ENCODE data around the gene TRPM3. TPM values are rescaled to one million over a fixed set of nuclear protein-coding genes. Genes with fewer than 3 reads are reported as not detected.

Gene TRPM3
- total and polyA plus RNA-seq, 2 donors (not counting 1 experiment from before 2014, with no cell fraction given), result not detected

- H3K9ac ChIP-seq (ENCODE audit: low read length), result no peak overlapping the region
- H3K27ac ChIP-seq (ENCODE audit: low read length in 2 of 2), result no peak overlapping the region
- H3K4me3 ChIP-seq (ENCODE audit: control extremely low read depth in 1 of 5, extremely low read depth in 1 of 5, insufficient read depth in 1 of 5, low read depth in 2 of 5, low read length in 4 of 5), result no peak overlapping the region
- no peaks in the 10 kb centered on the region for H3K36me3 ChIP-seq (replicated peaks in 1 of 2; ENCODE audit: control extremely low read depth in 1 of 2, control insufficient read depth in 1 of 2, extremely low read depth in 1 of 2, insufficient read depth in 2 of 2, low read length in 1 of 2)
- no peaks in the 10 kb centered on the region for H4K20me1 ChIP-seq (ENCODE audit: control insufficient read depth, insufficient read depth, low read length, poor library complexity, severe bottlenecking)
- H2AFZ ChIP-seq (ENCODE audit: insufficient read depth, low read depth, low read length, poor library complexity, severe bottlenecking), result no peak overlapping the region
- H3K9me3 ChIP-seq (ENCODE audit: control extremely low read depth in 1 of 3, control insufficient read depth in 2 of 3, insufficient read depth in 1 of 3, low read length in 2 of 3), result no peaks in the 10 kb centered on the region
- intact Hi-C loops (cut with micrococcal nuclease), result no loop called here
- ATAC-seq (ENCODE audit: low read depth) (no peak), DNase-seq (no peak)
- TF ChIP-seq, protein P1, sequence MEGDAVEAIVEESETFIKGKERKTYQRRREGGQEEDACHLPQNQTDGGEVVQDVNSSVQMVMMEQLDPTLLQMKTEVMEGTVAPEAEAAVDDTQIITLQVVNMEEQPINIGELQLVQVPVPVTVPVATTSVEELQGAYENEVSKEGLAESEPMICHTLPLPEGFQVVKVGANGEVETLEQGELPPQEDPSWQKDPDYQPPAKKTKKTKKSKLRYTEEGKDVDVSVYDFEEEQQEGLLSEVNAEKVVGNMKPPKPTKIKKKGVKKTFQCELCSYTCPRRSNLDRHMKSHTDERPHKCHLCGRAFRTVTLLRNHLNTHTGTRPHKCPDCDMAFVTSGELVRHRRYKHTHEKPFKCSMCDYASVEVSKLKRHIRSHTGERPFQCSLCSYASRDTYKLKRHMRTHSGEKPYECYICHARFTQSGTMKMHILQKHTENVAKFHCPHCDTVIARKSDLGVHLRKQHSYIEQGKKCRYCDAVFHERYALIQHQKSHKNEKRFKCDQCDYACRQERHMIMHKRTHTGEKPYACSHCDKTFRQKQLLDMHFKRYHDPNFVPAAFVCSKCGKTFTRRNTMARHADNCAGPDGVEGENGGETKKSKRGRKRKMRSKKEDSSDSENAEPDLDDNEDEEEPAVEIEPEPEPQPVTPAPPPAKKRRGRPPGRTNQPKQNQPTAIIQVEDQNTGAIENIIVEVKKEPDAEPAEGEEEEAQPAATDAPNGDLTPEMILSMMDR (IDR thresholded peaks at IDR 0.05), result no peak
- TF ChIP-seq EZH2 (IDR thresholded peaks at IDR 0.05; ENCODE audit: borderline replicate concordance, insufficient read depth, low read depth, low read length, poor library complexity, severe bottlenecking), result no peak
- H3K4me3 Mint-ChIP-seq, result no peak overlapping the region
- ChIA-PET POLR2A (no interaction called here), CTCF (no interaction called here)
- H3K79me2 ChIP-seq (ENCODE audit: control insufficient read depth, insufficient read depth, low read length), result no peaks in the 10 kb centered on the region
- WGBS (ENCODE audit: insufficient coverage), result 58% methylated on average over 4 of the region's 8 CpGs
- no peaks in the 10 kb centered on the region for H3K4me1 ChIP-seq (ENCODE audit: control insufficient read depth in 2 of 2, insufficient read depth in 2 of 2, low read length in 2 of 2)
- H3K27me3 Mint-ChIP-seq, result no peaks in the 10 kb centered on the region
- no peaks in the 10 kb centered on the region for H3K9me3 Mint-ChIP-seq (ENCODE audit: insufficient read depth)
- no peak overlapping the region for H3K4me2 ChIP-seq (replicated peaks; ENCODE audit: low read depth, low read length, poor library complexity, severe bottlenecking)
- no peaks in the 10 kb centered on the region for H3K27me3 ChIP-seq (replicated peaks in 1 of 4; ENCODE audit: control extremely low read depth in 1 of 4, control insufficient read depth in 3 of 4, insufficient read depth in 4 of 4, low read length in 3 of 4)
- H3K27ac Mint-ChIP-seq, result no peak overlapping the region
- H3K4me1 Mint-ChIP-seq, result no peaks in the 10 kb centered on the region
Observed at GRCh38 chr9:70761139-70761670, 360.2 kb downstream of the TRPM3 start.

DNA sequence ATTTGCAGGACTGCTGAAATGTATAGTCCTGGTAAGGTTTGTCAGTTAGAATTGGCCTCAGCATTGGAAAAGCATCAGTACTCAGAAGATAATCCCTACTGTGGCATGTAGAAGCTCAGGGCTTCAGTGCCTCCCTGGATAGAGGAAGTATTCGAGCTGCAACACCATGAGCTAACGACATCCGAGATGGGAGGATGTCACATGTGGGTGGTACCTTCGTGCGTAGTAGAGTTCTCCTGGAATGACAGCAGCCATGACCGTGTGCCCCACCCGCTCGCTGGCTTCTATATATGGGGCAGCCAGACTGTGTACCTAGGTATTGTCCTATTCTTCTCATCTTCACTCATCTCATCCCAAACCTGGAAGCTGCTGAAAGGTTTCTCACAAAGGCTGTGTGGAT, 361.2 kb downstream of the TRPM3 start:
- Histone ChIP-seq H3K4me2 (replicated peaks; ENCODE audit: low read depth, low read length, poor library complexity, severe bottlenecking) (no peak overlapping the region), H4K20me1 (ENCODE audit: control insufficient read depth, insufficient read depth, low read length, poor library complexity, severe bottlenecking) (no peaks in the 10 kb centered on the region), H3K27ac (ENCODE audit: low read length in 2 of 2) (no peak overlapping the region), H3K9ac (ENCODE audit: low read length) (no peak overlapping the region), H3K4me3 (ENCODE audit: control extremely low read depth in 1 of 5, extremely low read depth in 1 of 5, insufficient read depth in 1 of 5, low read depth in 2 of 5, low read length in 4 of 5) (no peak overlapping the region), H3K79me2 (ENCODE audit: control insufficient read depth, insufficient read depth, low read length) (no peaks in the 10 kb centered on the region), H3K9me3 (ENCODE audit: control extremely low read depth in 1 of 3, control insufficient read depth in 2 of 3, insufficient read depth in 1 of 3, low read length in 2 of 3) (no peaks in the 10 kb centered on the region), H3K27me3 (replicated peaks in 1 of 4; ENCODE audit: control extremely low read depth in 1 of 4, control insufficient read depth in 3 of 4, insufficient read depth in 4 of 4, low read length in 3 of 4) (no peaks in the 10 kb centered on the region), H3K36me3 (replicated peaks in 1 of 2; ENCODE audit: control extremely low read depth in 1 of 2, control insufficient read depth in 1 of 2, extremely low read depth in 1 of 2, insufficient read depth in 2 of 2, low read length in 1 of 2) (no peaks in the 10 kb centered on the region), H3K4me1 (ENCODE audit: control insufficient read depth in 2 of 2, insufficient read depth in 2 of 2, low read length in 2 of 2) (no peaks in the 10 kb centered on the region), H2AFZ (ENCODE audit: insufficient read depth, low read depth, low read length, poor library complexity, severe bottlenecking) (no peak overlapping the region)
- H3K27ac Mint-ChIP-seq, result no peak overlapping the region
- CTCF ChIA-PET, result no interaction called here
- ATAC-seq (ENCODE audit: low read depth) (no peak), DNase-seq (no peak)
- H3K4me3 Mint-ChIP-seq, result no peak overlapping the region
- intact Hi-C loops (cut with micrococcal nuclease), result no loop called here
- 88% methylated on average over 5 of the region's 8 CpGs for WGBS (ENCODE audit: insufficient coverage)
- TF ChIP-seq, protein P1 (IDR thresholded peaks at IDR 0.05), result no peak
- no peak for TF ChIP-seq EZH2 (IDR thresholded peaks at IDR 0.05; ENCODE audit: borderline replicate concordance, insufficient read depth, low read depth, low read length, poor library complexity, severe bottlenecking)
- POLR2A ChIA-PET, result no interaction called here
- H3K27me3 Mint-ChIP-seq, result no peaks in the 10 kb centered on the region
- H3K9me3 Mint-ChIP-seq (ENCODE audit: insufficient read depth), result no peaks in the 10 kb centered on the region
- no peaks in the 10 kb centered on the region for H3K4me1 Mint-ChIP-seq
